Measurements from ENCODE around the gene IFITM10.

The IFITM10 gene

DNA sequence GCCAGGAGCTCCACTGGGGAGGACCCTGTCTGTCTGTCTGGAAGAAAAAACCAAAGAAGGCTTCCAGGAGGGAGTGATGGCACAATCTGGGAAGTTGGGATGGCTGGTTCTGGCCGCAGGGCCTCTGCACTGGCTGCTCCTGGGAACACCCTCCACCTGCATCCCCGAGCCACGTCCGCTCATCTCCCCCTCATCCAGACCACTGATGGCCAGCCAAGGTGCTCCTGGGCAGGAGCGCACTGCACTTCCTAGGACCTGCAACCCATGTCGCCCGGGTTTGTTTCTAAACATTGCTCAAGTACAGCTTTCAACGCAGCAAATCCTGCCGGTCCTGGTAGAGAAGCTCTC is 4.9 kb upstream of the IFITM10 start:
- DNase-seq = no peak
- intact Hi-C loops (cut with DNase I) = no loop called here

- peak in 4 of 10 donors; percentile 12 to 67 (median 56) for DNase-seq
- intact Hi-C loops (cut with DNase I) = no loop called here
Measured at GRCh38 chr11:1754376-1755150, 4.2 kb upstream of the IFITM10 start.

- peak in 4 of 10 donors; percentile 4 to 77 (median 54) for DNase-seq
- intact Hi-C loops (cut with DNase I) = no loop called here
Measured at GRCh38 chr11:1753929-1754305, 3.5 kb upstream of the IFITM10 start.

DNA sequence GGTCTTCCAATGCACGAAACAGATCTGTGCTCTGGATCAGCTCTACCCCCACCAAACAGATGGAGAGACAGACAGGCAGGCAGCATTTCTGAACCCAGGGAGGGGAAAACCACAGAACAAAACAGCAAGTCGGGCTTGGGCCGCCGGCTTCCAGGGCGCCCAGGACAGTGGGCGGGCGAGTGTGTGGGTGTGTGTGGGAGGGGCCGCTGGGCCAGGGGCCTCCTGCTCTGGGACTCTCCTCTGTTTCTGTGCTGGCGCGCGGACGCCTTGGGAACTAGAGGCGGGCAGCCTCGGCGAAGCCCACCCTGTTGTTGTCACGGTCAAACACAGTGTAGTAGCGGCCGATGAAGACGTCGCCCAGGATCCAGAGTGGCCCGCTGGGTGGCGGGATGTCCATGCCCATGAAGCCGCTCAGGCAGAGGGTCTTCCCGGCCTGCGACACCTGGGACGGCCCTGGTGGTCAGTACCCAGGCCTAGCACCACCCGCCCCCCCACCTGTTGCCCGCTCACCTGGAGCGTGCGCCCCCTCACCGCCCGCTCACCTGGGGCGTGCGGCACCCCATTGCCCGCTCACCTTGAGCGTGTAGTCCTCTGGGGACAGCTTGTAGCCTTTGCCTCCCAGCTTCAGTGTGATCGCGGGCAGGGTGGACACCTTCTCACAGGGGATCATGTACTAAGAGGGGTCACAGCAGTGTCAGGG is 3.0 kb upstream of the IFITM10 start:
- DNase-seq = peak in 4 of 10 donors; percentile 28 to 77 (median 76)
- intact Hi-C loops (cut with DNase I) = no loop called here

- intact Hi-C loops (cut with DNase I) = no loop called here
- peak in 4 of 10 donors; percentile 16 to 70 (median 67) for DNase-seq
Measured at GRCh38 chr11:1752907-1753228, 2.5 kb upstream of the IFITM10 start.

DNA sequence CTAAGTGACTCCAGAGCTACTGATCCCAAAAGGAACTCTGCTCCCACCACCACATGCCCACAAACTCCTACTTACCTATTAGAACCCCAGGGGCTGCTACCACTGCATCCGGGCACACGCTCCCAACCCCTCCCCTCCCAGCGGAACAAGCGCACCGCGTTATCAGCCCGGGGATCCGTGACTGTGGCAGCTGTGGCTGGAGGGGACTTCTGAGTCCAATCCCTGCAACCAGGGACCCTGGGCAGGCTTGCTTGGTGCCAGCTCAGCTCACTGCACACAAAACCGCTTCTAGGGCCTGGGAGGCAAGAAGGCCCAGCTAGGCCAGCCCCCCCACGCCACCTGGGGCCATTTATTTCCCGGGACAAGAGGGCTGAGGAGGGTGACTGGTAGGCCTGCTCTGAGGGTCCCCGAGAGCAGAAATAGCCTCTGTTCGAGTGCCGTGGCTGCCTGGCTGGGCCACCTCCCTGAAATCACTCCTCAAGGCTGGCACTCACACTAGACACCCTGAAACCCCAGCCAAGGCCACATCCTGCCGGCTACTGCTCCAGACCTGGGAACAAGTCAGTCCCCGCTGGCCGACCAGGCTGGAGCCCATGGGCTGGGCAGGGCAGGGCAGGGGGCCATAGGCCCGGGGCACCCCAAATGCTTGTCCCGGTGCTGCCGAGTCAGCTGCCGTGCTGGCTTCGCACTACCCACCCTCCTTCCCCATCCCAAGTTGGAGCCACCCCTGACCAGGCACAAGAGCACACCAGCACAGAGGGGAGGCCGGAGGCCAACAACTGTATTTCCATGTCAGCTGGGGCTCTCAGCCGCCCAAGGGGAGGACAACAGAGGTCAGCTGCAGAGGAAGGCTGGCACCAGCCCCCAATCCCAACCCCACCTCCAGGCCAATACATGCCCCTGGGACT is 1.9 kb upstream of the IFITM10 start:
- peak in 4 of 10 donors; percentile 20 to 85 (median 66) for DNase-seq
- intact Hi-C loops (cut with DNase I) = no loop called here

- DNase-seq = peak in 3 of 10 donors; percentile 25 to 77 (median 35)
- intact Hi-C loops (cut with DNase I) = no loop called here
Measured at GRCh38 chr11:1751531-1751921, 1.1 kb upstream of the IFITM10 start.

GRCh38 chr11:1750840-1751530 is 590 bp upstream of the IFITM10 start:
- DNase-seq = peak in 3 of 10 donors; percentile 26 to 85 (median 65)
- intact Hi-C loops (cut with DNase I) = no loop called here

- DNase-seq = peak in 4 of 10 donors; percentile 41 to 90 (median 88)
- intact Hi-C loops (cut with DNase I) = loop anchor here (10.0 kb wide), 1 partner anchor 55 kb away; the partner anchor contains the start of gene KRTAP5-6
Measured at GRCh38 chr11:1749395-1750351, 722 bp downstream of the IFITM10 start.

GRCh38 chr11:1748636-1749394 is 1.6 kb downstream of the IFITM10 start:
- DNase-seq = peak in 4 of 10 donors; percentile 35 to 90 (median 82)
- intact Hi-C loops (cut with DNase I) = loop anchor here (10.0 kb wide), 1 partner anchor 54 kb away; the partner anchor contains the start of gene KRTAP5-6

GRCh38 chr11:1747753-1748635 is 2.4 kb downstream of the IFITM10 start:
- peak in 9 of 10 donors; percentile 50 to 96 (median 72) for DNase-seq
- intact Hi-C loops (cut with DNase I) = loop anchor here (10.0 kb wide), 1 partner anchor 53 kb away; the partner anchor contains the start of gene KRTAP5-6

- peak in 3 of 10 donors; percentile 33 to 81 (median 74) for DNase-seq
- intact Hi-C loops (cut with DNase I) = loop anchor here (10.0 kb wide), 1 partner anchor 52 kb away; the partner anchor contains the start of gene KRTAP5-6
Measured at GRCh38 chr11:1746956-1747752, 3.2 kb downstream of the IFITM10 start.

DNA sequence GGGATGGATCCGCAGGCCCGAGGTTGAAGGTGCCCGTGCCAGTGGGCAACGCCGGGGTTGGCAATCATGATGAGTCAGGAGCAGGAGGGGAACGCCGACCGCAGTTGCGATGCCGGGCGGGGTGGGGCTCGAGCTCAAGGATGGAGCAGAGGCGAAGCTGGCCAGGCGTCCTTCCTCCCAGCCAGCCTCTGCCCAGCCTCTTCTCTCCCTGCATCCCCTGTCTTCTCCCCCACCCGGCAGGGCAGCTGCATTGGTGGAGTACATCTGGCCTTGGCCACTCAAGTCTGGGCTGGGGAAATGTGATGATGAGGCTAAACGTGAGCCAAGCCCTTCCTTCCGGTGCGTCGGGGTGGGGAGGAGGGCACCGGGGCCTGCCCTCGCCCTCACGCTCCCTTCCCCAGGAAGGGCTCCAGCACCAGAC is 3.9 kb downstream of the IFITM10 start:
- intact Hi-C loops (cut with DNase I) = loop anchor here (10.0 kb wide), 1 partner anchor 52 kb away; the partner anchor contains the start of gene KRTAP5-6
- peak in 4 of 10 donors; percentile 29 to 89 (median 84) for DNase-seq

DNA sequence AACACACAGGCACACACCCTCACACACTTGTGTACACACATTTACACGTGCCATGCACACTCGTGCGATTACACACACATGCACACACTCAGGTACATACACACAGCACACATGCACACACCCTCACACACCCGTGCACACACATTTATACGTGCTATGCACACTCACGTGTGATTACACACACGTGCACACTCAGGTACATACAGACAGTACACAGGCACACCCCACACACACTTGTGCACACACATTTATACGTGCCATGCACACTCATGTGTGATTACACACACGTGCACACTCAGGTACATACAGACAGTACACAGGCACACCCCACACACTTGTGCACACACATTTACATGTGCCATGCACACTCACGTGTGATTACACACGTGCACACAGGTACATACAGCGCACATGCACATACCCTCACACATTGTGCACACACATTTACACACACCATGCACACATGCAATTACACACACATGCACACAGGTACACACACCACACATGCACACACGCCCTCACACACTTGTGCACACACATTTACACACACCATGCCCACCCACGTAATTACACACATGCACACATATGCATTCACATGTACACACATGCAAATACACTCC is 4.6 kb downstream of the IFITM10 start:
- intact Hi-C loops (cut with DNase I) = loop anchor here (10.0 kb wide), 1 partner anchor 51 kb away; the partner anchor contains the start of gene KRTAP5-6

More for the DNA sequence above, 4.6 kb downstream of the IFITM10 start:
- peak in 2 of 10 donors; percentile 6 to 8 for DNase-seq

Measured in posterior cingulate gyrus (tissue), 11 donors.